ENCODE data around the gene LRRC8C. TPM values are rescaled to one million over a fixed set of nuclear protein-coding genes. Genes with fewer than 3 reads are reported as not detected.

Gene LRRC8C
- total and polyA plus RNA-seq, 2 of the 8 experiments (the other 6 are each of a cell fraction or from before 2014, with no cell fraction given): 1.1 to 2.1 TPM

DNA sequence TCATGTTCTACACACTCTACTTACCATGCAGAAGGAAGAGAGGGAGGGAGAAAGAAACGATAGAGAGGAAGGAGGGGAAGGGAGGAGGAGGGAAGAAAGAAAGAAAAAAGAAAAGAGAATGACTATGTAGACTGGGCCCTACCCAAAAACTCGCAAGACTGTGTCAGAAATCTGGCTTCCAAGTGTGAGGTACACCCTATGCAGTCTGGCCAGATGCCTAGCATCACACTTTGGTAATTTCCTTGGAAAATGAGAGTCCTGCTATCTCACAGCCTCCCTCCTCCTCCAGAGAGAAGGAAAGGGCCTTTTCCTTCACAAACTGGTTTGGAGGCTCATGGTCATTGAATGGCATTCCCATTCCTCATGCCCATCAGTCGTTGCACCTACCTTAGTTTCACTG lies 101.5 kb downstream of the LRRC8C start (continued):
- TF ChIP-seq KDM5A (IDR thresholded peaks at IDR 0.05; ENCODE audit: low read length) (no peak), SP1 (IDR thresholded peaks at IDR 0.05; ENCODE audit: low read depth, low read length) (no peak), PHF8 (conservative IDR thresholded peaks at IDR 0.05; ENCODE audit: low read depth, low read length) (no peak), FOSL1 (IDR thresholded peaks at IDR 0.05; ENCODE audit: insufficient read depth, low read depth, low read length) (no peak), USF2 (IDR thresholded peaks at IDR 0.05; ENCODE audit: low read length) (no peak), BCL11A (IDR thresholded peaks at IDR 0.05; ENCODE audit: low read depth in 2 of 2, low read length in 2 of 2) (no peak)

Measured in H1 (cell line).